GOT3 (cell line): Measurements from ENCODE around the gene AUTS2.

Experiments used
- DNase-seq: peaks from one replicate; lab custom pipeline; 2025; ENCODE audit warnings: mixed read lengths; lab: John Stamatoyannopoulos, UW

Gene AUTS2

DNA sequence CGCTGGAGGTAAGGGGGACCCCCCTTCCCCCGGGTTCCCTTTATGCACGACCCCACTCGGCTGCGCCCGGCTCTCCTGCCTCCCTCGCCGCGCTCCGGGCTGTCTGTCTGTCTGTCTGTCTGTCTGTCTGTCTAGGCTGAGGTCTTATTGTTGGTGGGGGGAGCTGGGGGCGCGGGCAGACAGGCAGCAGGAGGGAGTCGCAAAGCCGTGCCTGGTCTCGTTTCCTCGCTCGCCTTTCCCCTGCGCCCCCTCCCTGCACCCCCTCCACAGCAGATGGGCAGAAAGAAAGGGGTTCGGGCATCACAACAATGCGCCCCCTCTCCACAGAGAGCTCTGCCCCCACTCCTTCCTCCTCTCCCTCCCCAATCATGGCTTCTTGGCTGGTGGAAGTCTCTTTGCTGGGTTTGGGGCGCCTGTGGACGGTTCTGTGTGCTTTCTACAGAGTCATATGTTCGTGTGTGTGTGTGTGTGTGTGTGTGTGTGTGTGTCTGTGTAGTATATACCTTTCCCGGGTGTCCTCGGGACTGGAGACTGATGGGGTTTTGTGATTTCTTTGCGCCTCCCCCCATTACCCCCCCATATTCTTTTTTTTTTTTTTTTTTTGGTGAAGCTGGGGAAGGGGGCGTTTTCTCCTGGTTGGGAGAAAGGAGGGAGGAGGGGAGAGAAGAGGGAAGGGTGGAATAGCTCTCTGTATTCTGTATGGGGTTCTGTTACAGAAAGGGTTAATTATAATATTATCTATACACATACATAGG is 1.9 kb downstream of the AUTS2 start:
- DNase-seq, result no peak

DNA sequence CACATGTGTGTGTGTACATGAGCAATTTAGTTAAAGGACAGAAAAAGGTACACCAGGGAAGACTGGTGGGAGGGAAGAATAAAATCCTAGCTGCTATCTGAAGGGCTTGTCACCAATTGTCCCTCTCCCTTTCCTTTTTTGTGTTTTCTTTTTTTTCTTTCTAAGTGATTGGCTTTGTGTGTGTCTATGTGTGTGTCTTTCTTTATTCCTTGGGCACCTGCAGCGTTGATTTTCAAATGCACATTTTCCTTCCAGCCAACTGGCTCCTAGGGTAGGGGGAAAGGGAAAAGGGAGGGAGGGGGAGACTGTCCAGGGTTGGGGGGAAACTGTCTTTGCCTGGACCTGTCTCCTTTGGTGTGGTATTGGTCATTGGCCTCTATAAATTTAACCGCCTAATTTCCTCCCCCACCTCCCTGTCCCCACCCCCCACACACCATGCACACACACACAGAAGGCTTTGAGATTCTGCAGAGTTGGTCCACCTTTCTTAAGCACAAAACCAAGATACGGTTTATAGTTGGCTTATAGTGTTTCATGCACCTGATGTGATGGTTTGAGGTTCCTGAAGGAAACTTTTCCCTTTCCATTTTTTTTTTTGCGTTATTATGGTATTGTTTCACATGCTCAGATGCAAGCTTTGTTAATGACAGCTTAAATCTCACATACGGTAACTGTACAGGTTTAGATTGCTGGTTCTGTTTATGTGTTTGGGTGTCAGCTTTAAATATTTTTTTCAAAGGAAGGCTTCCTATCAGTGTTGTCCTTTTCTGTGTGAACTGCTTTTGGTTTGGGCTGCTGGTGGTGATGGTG is 2.6 kb downstream of the AUTS2 start:
- DNase-seq, result no peak

DNA sequence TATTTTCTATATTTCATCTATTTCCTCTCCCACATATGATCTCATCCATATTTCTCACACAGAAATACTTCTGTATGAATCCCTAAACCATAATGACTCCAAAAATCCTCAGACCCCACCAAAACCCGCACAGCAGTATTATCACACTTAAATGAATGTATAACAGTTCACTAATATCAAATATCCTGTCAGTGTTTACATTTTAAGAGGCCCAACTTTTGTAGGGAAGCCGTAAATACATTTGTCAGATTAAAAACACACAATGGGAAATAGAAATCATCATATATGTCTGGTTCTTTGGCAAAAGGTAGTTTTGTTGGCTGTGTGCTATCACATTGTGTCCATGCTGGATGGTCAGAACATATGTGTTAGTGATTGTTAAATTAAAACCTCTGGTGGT is 4.2 kb downstream of the AUTS2 start:
- no peak for DNase-seq

DNA sequence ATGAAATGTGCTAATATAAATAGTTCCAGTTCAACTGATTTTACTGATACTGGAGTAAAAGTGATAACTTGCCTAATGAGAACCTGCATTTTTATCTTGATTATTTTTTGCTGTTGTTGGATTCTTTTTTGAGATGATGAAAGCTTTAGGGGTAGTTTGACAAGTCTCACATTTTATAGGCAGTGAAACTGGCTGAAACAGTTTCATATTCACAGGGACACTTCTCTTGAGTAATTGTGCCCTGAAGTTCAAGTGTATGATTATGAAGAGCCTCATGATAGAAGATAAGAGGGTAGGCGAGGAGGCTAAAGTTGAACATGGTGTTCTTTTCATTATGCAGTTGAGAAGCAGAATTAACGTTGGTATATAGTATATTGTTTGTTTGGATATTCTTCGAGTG is 5.1 kb downstream of the AUTS2 start:
- DNase-seq, result no peak

DNA sequence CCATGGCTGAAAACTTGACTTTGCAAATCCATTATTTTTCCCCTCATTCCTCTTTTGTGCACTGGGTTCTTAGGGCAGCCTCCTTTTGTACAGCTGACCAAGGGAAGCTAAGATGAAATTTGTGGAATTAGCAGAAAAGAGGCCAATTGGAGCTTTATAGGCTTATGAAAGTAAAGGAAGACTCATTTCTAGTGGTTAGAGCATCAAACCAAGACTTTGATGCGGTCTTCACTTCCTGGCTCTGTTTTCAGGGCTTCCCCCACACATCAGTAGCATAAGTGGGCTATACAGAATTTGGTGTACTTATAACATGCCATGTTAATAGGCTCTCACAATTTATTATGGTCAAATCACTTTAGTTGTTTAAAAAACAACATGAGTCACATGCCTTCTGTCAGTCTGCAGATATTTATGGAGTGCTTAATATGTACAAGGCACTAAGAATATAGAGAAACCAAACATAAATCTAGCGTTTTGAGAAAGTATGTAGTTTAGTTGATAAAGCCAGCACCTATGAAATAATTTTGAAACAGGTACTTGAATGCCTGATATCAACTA is 5.7 kb downstream of the AUTS2 start:
- no peak for DNase-seq

DNA sequence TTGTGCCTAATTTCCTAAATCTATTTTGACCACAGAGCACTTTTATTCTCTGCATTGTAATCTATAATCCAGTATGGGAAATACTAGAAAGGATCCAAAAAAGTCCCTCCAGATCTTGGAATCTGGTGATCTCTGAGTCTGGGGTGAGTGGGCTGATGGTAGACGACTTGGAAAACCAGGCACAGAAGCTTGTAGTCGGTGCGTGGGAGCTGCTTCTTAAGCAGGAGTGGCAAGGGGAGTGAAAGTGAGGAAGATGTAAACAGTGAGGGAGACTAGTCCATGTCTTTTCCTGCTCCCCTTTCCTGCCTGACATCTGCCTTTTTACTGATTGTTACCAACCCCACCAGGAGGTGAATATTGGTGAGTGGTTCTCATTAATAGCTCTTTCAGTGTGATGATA is 6.8 kb downstream of the AUTS2 start:
- no peak for DNase-seq

DNA sequence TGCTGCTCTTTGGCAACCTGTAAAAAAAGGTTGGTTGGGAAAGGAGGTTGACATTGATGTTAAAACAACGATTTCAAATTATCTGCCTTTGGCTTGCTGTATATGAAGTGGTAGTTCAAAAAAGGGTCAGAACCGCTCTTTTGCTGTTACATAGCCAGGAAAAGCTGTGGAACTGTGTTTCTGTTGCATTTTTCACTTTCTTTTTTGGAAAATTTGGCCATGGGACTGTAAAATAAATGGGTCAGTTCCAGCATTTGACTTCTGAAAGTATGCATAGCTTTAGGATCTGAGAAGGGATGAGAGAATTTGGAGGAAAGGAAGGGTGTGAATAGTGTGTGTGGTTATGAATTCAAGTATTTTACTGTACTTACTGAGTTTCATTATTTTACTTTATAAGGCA is 7.3 kb downstream of the AUTS2 start:
- DNase-seq, result no peak

DNA sequence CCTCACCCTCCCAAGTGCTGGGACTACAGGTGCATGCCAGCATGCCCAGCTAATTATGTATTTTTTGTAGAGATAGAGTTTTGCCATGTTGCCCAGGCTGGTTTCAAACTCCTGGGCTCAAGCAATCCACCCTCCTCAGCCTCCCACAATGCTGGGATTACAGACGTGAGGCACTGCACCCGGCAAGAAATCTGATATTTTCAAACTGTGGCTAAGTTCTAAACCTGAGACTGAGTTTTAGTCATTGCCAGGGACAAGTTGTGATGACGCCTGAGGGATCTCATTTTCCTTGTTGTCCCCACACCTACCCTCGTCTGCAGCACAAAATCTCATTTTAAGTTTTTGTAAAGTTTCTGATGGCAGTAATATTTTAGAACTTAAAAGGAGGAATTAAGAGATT is 9.8 kb downstream of the AUTS2 start:
- no peak for DNase-seq

DNA sequence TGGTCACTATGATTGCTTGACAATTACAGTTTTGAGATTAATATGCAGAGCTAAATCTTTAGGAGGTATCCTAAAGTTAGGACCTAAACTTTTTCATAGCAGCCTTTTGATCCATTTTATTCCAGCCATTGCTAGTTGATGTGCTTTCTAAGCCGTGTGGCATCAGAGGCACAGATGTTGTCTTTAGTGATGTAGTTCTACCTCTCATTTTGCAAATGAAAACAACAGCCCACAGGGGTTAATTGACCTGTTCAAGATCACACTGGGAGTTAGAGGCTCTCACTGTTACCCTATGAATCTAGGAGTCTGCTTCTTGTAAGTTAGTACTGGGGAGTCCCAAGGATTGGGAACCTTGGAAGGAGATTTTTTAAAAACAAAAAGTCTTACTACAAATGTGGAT is 10.6 kb downstream of the AUTS2 start:
- DNase-seq, result no peak

DNA sequence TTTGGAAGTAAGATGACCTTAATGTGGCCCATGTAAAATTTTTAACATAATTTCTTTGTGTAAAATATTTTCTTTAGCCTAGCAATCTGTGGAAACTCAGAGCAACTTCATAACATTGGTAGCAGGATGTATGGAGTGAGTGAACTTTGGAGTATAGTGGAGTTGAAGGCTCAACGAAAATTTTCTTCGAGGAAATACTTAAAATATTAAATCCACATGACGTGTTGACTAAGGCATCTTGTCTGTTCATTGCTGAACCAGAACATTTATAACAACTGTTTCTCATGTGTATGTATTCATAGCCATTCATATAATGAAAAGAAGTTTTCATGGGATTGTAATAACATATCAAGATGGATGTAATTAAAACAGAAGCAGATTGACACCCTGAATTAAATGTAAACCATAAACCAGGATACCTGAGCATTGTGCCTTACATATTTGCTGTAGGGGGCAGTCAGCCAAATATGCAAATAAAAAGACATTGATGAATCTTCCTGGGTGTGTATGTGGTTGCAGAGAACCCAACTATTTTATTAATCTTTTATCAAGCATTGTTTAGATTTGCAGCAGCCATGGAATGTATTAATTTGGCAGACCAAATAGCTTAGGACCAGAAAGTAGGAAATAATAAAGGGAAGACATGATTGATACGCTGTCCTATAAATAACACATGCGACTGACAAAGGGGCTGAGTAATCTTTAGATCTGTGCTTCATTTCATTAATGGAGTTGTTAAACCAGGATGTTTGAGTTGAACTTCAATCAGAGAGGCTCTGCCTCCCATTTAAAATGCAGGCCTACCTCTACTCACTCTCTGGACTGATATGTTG is 11.5 kb downstream of the AUTS2 start:
- DNase-seq, result no peak

DNA sequence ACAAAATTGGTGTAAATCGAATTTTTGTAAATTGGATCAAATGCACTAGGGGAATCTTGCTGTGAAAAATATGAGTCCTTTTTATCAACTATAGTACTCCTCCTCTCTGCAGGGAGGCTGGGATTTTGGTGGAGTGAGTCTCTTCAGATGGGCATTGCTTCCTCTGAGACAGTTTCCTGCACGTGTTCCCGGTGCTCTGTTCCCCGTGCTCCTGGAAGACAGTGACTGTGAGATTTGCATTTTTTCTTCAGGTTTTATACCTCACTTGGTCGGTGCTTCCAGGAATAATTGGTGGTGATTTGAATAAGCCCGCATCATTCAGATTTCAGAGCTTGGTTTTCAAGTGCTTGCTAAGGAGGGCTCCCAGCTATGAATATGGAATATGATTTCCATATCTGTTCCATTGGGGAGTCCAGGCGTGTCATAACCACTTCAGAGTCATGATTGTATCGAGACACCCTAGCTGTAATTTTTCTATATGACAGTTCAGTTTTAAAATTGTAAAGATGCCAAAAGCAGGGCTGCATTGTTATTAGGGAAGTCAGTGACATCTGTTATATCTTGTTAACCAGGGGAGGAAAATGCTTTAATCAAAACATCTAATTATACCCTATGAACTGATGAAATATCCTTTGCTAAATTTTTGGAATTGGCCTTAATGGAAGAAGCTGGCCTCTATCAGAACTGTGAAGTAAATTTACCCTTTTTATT is 12.3 kb downstream of the AUTS2 start:
- no peak for DNase-seq

DNA sequence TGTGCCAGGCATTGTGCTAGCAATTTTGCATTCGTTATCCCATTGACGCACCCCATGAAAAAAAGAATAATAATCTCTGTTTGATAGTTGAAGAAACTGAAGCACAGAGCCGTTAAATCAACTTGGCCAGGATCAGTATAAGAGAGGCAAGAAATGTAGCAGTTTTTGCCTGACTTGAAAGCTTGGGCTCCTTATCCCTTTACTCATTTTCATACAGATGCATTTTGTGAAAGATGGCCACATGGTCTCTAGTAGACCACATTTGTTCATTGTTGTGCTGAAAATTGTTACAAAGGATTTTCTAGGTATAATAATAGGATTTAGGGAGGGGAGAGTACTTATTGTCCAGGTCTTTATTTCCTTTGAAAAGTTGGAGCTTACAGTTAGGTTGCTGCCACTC is 14.7 kb downstream of the AUTS2 start:
- no peak for DNase-seq

DNA sequence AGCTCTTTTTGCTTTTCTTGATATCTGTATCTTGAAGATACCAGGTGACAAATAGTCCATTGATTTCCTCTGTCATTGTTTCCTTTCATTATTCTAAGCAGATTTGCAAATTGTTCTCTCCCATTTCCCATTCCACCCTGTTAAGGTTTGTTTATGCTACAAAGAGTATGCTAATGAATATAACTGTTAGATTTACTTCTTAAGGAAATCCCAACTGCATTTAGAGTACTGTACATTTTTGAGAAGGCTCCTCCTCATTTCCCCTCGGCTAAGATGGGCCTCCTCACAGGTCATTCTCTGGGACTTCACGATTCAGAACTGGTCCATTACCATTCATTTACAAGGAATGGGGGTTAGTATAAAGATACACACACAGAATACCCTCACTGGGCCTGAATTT is 15.6 kb downstream of the AUTS2 start:
- DNase-seq, result no peak

DNA sequence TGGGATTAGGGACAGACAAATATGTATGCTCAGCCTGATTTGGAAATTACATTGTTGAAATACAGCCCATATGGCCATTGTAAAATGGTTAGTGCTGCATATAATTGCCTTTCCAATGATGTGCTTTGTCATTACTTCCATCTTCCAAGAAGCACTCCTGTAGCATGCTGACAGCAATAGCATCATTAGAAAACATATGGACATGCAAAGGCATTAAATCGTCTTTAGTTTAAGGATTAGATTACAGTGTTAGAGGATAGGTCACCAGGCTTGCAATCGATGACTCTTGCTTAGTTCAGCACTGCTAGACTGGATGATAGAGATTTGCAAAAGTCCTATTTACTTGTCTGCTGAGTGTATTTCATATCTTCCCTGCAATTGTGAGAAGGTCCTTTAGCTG is 17.4 kb downstream of the AUTS2 start:
- no peak for DNase-seq

DNA sequence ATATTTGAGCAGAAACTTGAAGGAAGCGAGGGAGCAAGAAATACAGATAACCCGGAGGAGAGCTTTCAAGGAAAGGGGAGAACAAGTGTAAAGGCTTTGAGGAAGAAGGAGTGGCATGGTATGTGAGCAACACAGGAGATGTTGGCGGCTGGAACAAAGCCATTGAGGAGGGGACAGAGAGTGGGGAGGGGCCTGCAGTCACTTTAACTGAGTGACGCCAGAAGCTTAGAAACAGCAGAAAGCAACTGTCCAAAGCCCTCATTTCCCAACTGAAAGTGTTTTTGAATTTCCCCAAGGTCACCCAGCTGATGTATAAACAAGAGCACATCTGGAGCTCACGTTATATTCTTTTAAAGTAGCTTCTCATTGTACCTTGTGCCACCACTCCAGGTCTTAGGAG is 19.1 kb downstream of the AUTS2 start:
- no peak for DNase-seq

DNA sequence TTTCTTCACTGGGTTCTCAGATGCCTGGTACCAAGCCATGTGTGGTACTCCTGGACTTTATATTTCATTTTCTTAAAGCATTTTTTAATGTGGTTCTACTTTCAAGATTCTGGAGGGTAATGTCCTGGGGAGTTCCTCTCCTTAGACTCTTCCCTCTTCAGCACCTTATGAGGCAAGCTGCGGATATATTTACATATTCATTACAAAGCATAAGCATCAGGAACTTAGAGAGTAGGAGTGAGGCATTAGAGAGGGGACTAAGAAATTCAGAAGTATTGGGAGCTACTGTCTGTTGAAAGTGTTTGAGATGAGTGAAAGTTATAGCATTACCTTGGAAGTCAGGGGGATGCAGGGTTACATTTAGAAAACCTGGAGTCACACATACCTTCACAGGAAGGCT is 20.8 kb downstream of the AUTS2 start:
- no peak for DNase-seq

DNA sequence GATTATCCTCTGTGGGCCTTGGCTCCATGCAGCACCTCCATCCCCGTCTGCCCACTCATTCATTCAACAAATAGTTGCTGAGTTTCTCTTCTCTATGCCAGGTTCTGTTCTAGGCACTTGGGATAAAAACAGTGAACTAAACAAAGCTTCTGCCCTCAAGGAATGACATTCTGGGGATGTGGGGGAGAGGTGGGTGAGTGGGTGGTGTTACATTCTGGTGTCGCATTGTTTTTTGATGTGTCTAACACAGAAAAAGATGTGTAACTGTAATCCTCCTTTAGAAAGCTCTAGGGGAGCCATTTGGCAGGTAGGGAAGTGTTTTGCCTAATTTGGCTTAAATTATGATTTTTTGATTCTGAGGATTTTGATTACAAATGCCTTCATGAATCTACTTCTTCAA is 21.4 kb downstream of the AUTS2 start:
- DNase-seq, result no peak

DNA sequence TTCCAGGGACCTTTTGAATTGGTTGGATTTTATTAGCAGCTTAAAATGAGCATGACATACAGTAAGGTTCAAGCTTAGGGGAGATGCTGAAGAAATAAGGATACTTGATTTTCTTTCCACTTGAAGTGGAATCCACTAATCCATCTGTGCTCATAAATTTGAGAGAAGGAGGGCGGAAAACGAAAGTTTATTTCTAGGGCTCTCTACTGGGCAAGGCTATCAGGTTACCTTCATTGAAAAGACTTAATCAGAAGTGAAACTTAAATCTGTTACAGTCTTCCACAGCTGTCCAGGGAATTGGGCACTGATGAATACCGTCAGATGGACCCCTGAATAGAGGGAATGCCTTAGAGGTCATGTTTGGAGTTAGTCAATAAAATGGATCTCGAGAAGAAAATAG is 21.8 kb downstream of the AUTS2 start:
- no peak for DNase-seq

DNA sequence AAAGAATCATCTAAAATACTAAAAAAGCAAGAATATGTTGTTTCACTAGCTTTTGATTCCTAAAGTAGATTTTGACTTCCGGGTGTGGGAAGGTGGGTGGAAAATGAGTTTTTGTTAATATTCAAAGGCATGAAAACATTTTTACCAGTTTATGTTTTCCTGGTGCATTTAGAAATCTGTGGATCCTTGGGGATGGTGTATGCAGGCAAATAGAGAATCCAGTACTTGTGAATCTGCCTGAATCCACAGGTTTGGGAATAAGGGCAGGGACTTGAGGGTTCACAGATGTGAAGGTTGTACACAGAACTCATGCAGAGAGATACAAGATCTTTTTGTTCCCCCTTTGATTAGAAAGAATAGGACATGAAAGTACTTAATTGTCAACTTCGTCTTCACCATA is 22.4 kb downstream of the AUTS2 start:
- no peak for DNase-seq

DNA sequence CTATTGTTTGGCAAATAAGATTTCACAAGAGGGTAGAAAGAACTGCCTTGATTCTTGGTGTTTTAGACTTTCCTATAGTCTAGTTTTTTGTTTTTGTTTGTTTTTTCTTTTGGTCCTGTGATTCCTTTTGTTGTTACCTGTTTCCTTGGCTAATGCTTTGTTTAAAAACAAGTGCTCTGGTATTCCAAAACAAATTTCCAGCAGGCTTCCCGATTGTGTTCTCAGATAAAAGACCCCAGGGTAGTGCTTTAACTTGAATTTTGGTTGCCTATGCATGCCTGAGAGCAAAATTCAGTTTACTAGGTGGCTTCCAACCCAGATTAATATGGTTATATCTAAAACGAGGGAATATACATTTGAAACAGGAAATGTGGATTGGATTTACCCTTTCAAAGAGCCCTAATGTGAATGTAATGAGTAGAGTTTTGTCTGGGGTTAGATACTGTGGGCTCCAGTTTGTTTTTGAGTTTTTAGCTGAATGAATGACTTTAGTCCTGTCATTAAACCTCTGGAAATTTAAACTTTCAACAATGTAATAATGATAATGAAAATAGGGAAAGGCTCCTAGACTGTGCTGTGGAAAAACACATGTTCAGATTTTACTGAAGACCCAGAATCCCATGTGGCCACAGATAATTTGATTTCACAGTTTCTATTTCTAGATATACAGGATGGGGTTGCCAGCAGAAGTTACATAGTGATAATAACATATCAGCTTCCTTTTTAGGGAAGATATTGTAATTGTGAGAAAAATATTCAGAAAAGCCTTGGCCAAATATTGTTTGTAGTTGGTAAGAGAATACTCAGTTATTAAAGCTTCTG is 23.9 kb downstream of the AUTS2 start:
- DNase-seq, result no peak

DNA sequence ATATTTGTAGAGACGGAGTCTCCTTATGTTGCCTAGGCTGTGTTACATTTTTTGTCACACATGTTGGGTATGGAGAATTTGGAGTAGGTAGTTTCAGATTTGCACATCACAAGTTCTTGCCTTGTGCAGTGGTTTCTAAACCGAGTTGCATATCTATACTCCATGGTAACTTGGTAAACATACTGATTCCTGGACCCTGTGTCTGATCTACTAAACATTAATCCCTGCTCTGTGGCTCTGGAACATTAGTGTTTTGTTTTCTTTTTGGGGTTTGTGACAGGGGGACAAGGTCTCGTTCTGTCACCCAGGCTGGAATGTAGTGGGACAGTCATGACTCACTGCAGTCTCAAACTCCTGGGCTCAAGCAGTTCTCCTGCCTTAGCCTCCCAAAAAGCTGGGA is 24.7 kb downstream of the AUTS2 start:
- DNase-seq, result no peak
